C4-2B (cell line): ENCODE data around the gene SFXN3.
A peak's percentile ranks its signal among the peaks of the same experiment; 100 is the strongest.

Experiments
- H3K27ac ChIP-seq: fragments of 450-650 bp; 2 replicates; pipeline ENCODE4 v1.5.1; 2017
- CTCF ChIP-seq: fragments of 450-650 bp; conservative IDR thresholded peaks from 2 replicates; pipeline ENCODE4 v1.5.1; 2017; ENCODE audit warnings: mild to moderate bottlenecking
- ZFX ChIP-seq: fragments of 450-650 bp; IDR thresholded peaks from 2 replicates; pipeline ENCODE4 v1.6.1; 2017

The SFXN3 gene

GRCh38 chr10:101043363-101043707, 12.3 kb downstream of the SFXN3 start:
- peak overlapping the region; percentile 86 for H3K27ac ChIP-seq
- TF ChIP-seq ZFX (no peak), CTCF (no peak)

GRCh38 chr10:101044117-101044516, 13.1 kb downstream of the SFXN3 start:
- peak overlapping the region; percentile 86; the same call in 1 of the 2 replicates for H3K27ac ChIP-seq

DNA sequence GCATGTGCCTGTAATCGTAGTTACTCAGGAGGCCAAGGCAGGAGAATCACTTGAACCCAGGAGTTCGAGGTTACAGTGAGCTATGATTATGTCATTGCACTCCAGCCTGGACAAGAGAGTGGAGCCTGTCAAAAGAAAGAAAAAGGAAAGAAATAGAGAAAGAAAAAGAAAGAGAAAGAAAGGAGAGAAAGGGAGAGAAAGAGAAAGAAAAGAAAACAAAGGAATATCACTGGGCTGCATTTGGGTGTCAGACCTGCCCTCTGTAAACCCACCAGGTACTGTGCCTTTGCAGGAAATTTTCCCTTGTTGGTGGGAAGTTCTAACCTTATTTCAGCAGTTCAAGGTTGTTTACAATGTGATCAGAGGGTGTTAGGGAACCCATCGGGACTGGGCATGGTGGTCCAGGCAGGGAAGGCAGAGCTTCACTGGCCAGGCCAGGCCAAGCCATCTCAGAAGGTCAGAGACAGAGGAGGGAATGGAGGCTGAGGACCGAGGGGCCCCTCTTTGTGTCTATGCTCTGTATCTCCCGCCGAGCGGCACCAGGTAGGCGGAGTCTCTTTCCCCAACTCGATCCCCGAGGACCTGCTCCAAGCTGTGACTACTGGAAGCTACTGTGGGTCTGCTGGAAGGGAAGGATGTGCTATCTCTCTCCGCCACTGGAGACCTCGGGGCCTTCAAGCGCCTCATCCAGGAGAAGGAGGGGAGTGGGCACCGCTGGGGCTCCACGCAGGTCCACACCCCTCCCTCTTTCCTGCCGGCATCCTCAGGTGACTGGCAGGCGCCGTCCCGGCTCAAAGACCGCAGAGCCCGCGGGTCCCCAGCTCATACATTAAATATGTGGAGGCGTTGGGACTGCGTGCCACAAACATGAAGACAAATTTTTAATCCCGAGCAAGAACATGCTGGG, 15.6 kb downstream of the SFXN3 start:
- H3K27ac ChIP-seq, result no peak overlapping the region
- no peak for TF ChIP-seq CTCF
- TF ChIP-seq ZFX, result no peak

More at GRCh38 chr10:101044117-101044516, 13.1 kb downstream of the SFXN3 start:
- TF ChIP-seq ZFX (no peak), CTCF (no peak)

DNA sequence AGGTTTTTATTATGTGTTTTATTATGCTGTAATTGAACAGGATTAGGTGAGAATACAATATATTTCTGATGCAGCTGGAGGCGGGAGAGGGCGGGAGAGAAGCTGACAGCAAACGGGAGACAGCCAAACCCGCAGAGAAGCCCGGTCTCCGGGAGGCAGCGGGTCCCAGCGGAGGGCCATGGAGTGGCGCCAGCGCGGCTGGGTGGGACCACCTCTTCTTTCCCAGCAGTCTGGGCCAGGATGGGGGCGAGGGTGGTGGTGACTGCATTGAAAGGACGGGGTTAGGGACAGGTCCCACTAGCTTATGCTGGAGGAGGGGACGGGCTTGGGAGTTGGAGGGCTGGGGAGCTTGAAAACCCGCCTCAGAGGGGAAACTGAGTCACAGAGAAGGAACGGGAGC, 16.2 kb downstream of the SFXN3 start:
- no peak overlapping the region for H3K27ac ChIP-seq
- no peak for TF ChIP-seq CTCF
- TF ChIP-seq ZFX, result no peak

- TF ChIP-seq CTCF (no peak), ZFX (no peak)
- H3K27ac ChIP-seq, result no peak overlapping the region
Measured at GRCh38 chr10:101047961-101048892, 17.2 kb downstream of the SFXN3 start.

GRCh38 chr10:101050208-101051069, 19.4 kb downstream of the SFXN3 start:
- TF ChIP-seq CTCF (peak; percentile 81), ZFX (no peak)

More at GRCh38 chr10:101050208-101051069, 19.4 kb downstream of the SFXN3 start:
- peak overlapping the region; percentile 34; the same call in 1 of the 2 replicates for H3K27ac ChIP-seq
